Muscle layer of duodenum (tissue), 2 donors: ENCODE data around the gene CCHCR1.
A peak's percentile ranks its signal among the peaks of the same experiment; 100 is the strongest.

ENCODE experiments used
- H3K27ac ChIP-seq: one replicate; pipeline ENCODE4 v1.7.0; 2013; ENCODE audit warnings: mild to moderate bottlenecking, low read length
- H3K27me3 ChIP-seq: one replicate; pipeline ENCODE4 v1.7.0; 2013; ENCODE audit warnings: low read depth, mild to moderate bottlenecking, control low read depth, low read length
- H3K36me3 ChIP-seq, 2 donors: one replicate each; pipeline ENCODE4 v1.7.0; 2013; ENCODE audit warnings: low read length in 2 of 2, control low read depth in 1 of 2, mild to moderate bottlenecking in 1 of 2; ENCODE audit not compliant: insufficient read depth in 2 of 2, control insufficient read depth in 1 of 2
- H3K4me1 ChIP-seq, 2 donors: one replicate each; pipeline ENCODE4 v1.7.0; 2013; ENCODE audit warnings: low read length in 2 of 2, mild to moderate bottlenecking in 2 of 2, control low read depth in 1 of 2, moderate library complexity in 1 of 2; ENCODE audit not compliant: insufficient read depth in 2 of 2, control insufficient read depth in 1 of 2
- H3K4me3 ChIP-seq, 2 donors: one replicate each; pipeline ENCODE4 v1.7.0; 2013; ENCODE audit warnings: low read length in 2 of 2, low read depth in 1 of 2, mild to moderate bottlenecking in 1 of 2
- H3K9me3 ChIP-seq, 2 donors: one replicate each; pipeline ENCODE4 v1.7.0; 2013; ENCODE audit warnings: low read length in 2 of 2, control low read depth in 1 of 2, mild to moderate bottlenecking in 1 of 2; ENCODE audit not compliant: control insufficient read depth in 1 of 2
- donor health status: healthy.

Gene CCHCR1

GRCh38 chr6:31158863-31159855 lies 1.6 kb upstream of the CCHCR1 start:
- Histone ChIP-seq H3K27ac (no peak overlapping the region), H3K36me3 (peaks cover 0 to 5% of the 10 kb centered on the region in 2 donors), H3K4me3 (peak overlapping the region; percentile 78 to 83), H3K4me1 (peaks cover 4 to 17% of the 10 kb centered on the region in 2 donors), H3K9me3 (no peaks in the 10 kb centered on the region), H3K27me3 (no peaks in the 10 kb centered on the region)

- H3K9me3 ChIP-seq, result no peaks in the 10 kb centered on the region
- H3K27ac ChIP-seq, result no peak within 1 kb of the TSS
- H3K4me1 ChIP-seq, result peaks cover 4 to 17% of the 10 kb centered on the region in 2 donors
- peaks cover 0 to 5% of the 10 kb centered on the region in 2 donors for H3K36me3 ChIP-seq
- H3K4me3 ChIP-seq, result peak within 1 kb of the TSS; percentile 78 to 83
- H3K27me3 ChIP-seq, result no peaks in the 10 kb centered on the region
These were observed 699 bp upstream of the CCHCR1 start, which contains the start of gene TCF19 for GRCh38 chr6:31158140-31158862. TSS of gene TCF19 (plus strand) at chr6:31158589. CDS start at chr6:31159470, 881 bp downstream.

- Histone ChIP-seq H3K36me3 (peaks cover 0 to 9% of the 10 kb centered on the region in 2 donors), H3K4me3 (no peak overlapping the region), H3K27me3 (no peaks in the 10 kb centered on the region), H3K4me1 (peaks cover 4 to 17% of the 10 kb centered on the region in 2 donors), H3K27ac (no peak overlapping the region), H3K9me3 (no peaks in the 10 kb centered on the region)
These were observed 961 bp downstream of the CCHCR1 start for GRCh38 chr6:31156641-31157040.

- Histone ChIP-seq H3K4me3 (no peak overlapping the region), H3K9me3 (no peaks in the 10 kb centered on the region), H3K36me3 (peaks cover 9 to 17% of the 10 kb centered on the region in 2 donors), H3K4me1 (peaks cover 4 to 11% of the 10 kb centered on the region in 2 donors), H3K27me3 (no peaks in the 10 kb centered on the region), H3K27ac (no peak overlapping the region)
These were observed 3.2 kb downstream of the CCHCR1 start for GRCh38 chr6:31154436-31154835.

GRCh38 chr6:31152781-31153180 lies 4.8 kb downstream of the CCHCR1 start:
- H3K36me3 ChIP-seq, result peaks cover 9 to 21% of the 10 kb centered on the region in 2 donors
- no peak overlapping the region for H3K27ac ChIP-seq
- peaks cover 0 to 3% of the 10 kb centered on the region in 2 donors for H3K4me1 ChIP-seq
- no peak overlapping the region for H3K4me3 ChIP-seq
- no peaks in the 10 kb centered on the region for H3K27me3 ChIP-seq
- no peaks in the 10 kb centered on the region for H3K9me3 ChIP-seq

GRCh38 chr6:31149827-31150447 lies 7.7 kb downstream of the CCHCR1 start:
- Histone ChIP-seq H3K27me3 (no peaks in the 10 kb centered on the region), H3K36me3 (peaks cover 9 to 35% of the 10 kb centered on the region in 2 donors)

GRCh38 chr6:31145386-31145785 lies 12.2 kb downstream of the CCHCR1 start:
- Histone ChIP-seq H3K36me3 (peaks cover 5 to 29% of the 10 kb centered on the region in 2 donors), H3K27ac (no peak overlapping the region)

More at GRCh38 chr6:31149827-31150447, 7.7 kb downstream of the CCHCR1 start:
- H3K4me3 ChIP-seq, result no peak overlapping the region
- no peaks in the 10 kb centered on the region for H3K4me1 ChIP-seq
- H3K9me3 ChIP-seq, result no peaks in the 10 kb centered on the region
- H3K27ac ChIP-seq, result no peak overlapping the region

GRCh38 chr6:31144970-31145340 lies 12.6 kb downstream of the CCHCR1 start:
- peaks cover 1 to 25% of the 10 kb centered on the region in 2 donors for H3K36me3 ChIP-seq
- no peak overlapping the region for H3K27ac ChIP-seq
- peaks cover 0 to 11% of the 10 kb centered on the region in 2 donors for H3K4me1 ChIP-seq
- no peaks in the 10 kb centered on the region for H3K27me3 ChIP-seq
- no peaks in the 10 kb centered on the region for H3K9me3 ChIP-seq
- H3K4me3 ChIP-seq, result no peak overlapping the region

More at GRCh38 chr6:31145386-31145785, 12.2 kb downstream of the CCHCR1 start:
- Histone ChIP-seq H3K9me3 (no peaks in the 10 kb centered on the region), H3K27me3 (no peaks in the 10 kb centered on the region), H3K4me3 (no peak overlapping the region), H3K4me1 (peaks cover 0 to 11% of the 10 kb centered on the region in 2 donors)

GRCh38 chr6:31144296-31144969 lies 13.2 kb downstream of the CCHCR1 start:
- Histone ChIP-seq H3K36me3 (peaks cover 0 to 25% of the 10 kb centered on the region in 2 donors), H3K9me3 (no peaks in the 10 kb centered on the region), H3K4me3 (no peak overlapping the region), H3K27ac (no peak overlapping the region), H3K4me1 (peaks cover 0 to 14% of the 10 kb centered on the region in 2 donors), H3K27me3 (no peaks in the 10 kb centered on the region)

- Histone ChIP-seq H3K27ac (no peak overlapping the region), H3K9me3 (no peaks in the 10 kb centered on the region), H3K27me3 (no peaks in the 10 kb centered on the region), H3K36me3 (peaks cover 0 to 21% of the 10 kb centered on the region in 2 donors), H3K4me1 (peaks cover 0 to 15% of the 10 kb centered on the region in 2 donors), H3K4me3 (no peak overlapping the region)
These were observed 14.5 kb downstream of the CCHCR1 start for GRCh38 chr6:31143148-31143547.
